DND-41 (cell line): ENCODE measurements around the gene IGF2BP2.

Experiments used
- ATAC-seq: fragments of 200-7000 bp; cut with Tn5 transposase; 3 replicates; pipeline ENCODE4 v1.9.1; 2021; ENCODE audit warnings: low read depth; ENCODE audit not compliant: insufficient read depth
- DNase-seq: peaks from one replicate; pipeline ENCODE4 v3.0.0-alpha.2; 2020
- H2AFZ ChIP-seq: 2 replicates; pipeline ENCODE4 v1.6.0; 2012; ENCODE audit warnings: low read depth, low read length
- H3K27ac ChIP-seq: 2 replicates; pipeline ENCODE4 v1.5.1; 2012; ENCODE audit warnings: low read length, inconsistent platforms
- H3K27me3 ChIP-seq: fragments of 200-600 bp; sonication (generic); 2 replicates; pipeline ENCODE4 v1.6.0; 2012; ENCODE audit warnings: low read length, mild to moderate bottlenecking, inconsistent platforms; ENCODE audit not compliant: insufficient read depth, poor library complexity
- H3K36me3 ChIP-seq: 2 replicates; pipeline ENCODE4 v1.5.1; 2012; ENCODE audit warnings: low read length, inconsistent platforms; ENCODE audit not compliant: insufficient read depth
- H3K4me1 ChIP-seq: 2 replicates; pipeline ENCODE4 v1.5.1; 2012; ENCODE audit warnings: mild to moderate bottlenecking, low read length; ENCODE audit not compliant: insufficient read depth
- H3K4me2 ChIP-seq: 2 replicates; pipeline ENCODE4 v1.6.0; 2012; ENCODE audit warnings: mild to moderate bottlenecking, moderate library complexity, low read length, inconsistent platforms; ENCODE audit not compliant: insufficient read depth
- H3K4me3 ChIP-seq, 2 experiments: fragments of 200-600 bp in 1 of 2; shearing (Covaris generic) in 1 of 2; 2 replicates each; pipeline ENCODE4 v1.5.1; 2012 to 2016; ENCODE audit warnings: inconsistent platforms in 2 of 2, low read length in 2 of 2, mild to moderate bottlenecking in 2 of 2, low read depth in 1 of 2, moderate library complexity in 1 of 2
- H3K79me2 ChIP-seq: 2 replicates; pipeline ENCODE4 v1.6.0; 2012; ENCODE audit warnings: low read length, inconsistent platforms; ENCODE audit not compliant: insufficient read depth
- H3K9ac ChIP-seq: 2 replicates; pipeline ENCODE4 v1.6.0; 2012; ENCODE audit warnings: low read depth, mild to moderate bottlenecking, inconsistent platforms, low read length, moderate library complexity
- H3K9me3 ChIP-seq: 2 replicates; pipeline ENCODE4 v1.5.1; 2012; ENCODE audit warnings: low read length, moderate library complexity, mild to moderate bottlenecking, inconsistent platforms; ENCODE audit not compliant: insufficient read depth, severe bottlenecking
- H4K20me1 ChIP-seq: 2 replicates; pipeline ENCODE4 v1.6.0; 2012; ENCODE audit warnings: low read length; ENCODE audit not compliant: insufficient read depth
- CTCF ChIP-seq: IDR thresholded peaks from 2 replicates; pipeline ENCODE4 v1.5.1; 2012; ENCODE audit warnings: borderline replicate concordance, low read length, moderate library complexity, mild to moderate bottlenecking; ENCODE audit not compliant: poor library complexity, severe bottlenecking; ENCODE audit errors: extremely low read depth
- EZH2 ChIP-seq: IDR thresholded peaks from 3 replicates; pipeline ENCODE4 v1.6.1; 2012; ENCODE audit warnings: borderline replicate concordance, low read depth, mild to moderate bottlenecking, moderate library complexity, low read length, inconsistent platforms; ENCODE audit not compliant: severe bottlenecking

Gene IGF2BP2

GRCh38 chr3:185677146-185677829 lies 147.6 kb downstream of the IGF2BP2 start:
- TF ChIP-seq CTCF (peak; percentile 69), EZH2 (no peak)
- Histone ChIP-seq H4K20me1 (no peaks in the 10 kb centered on the region), H2AFZ (no peak overlapping the region), H3K79me2 (no peaks in the 10 kb centered on the region), H3K4me3 (no peak overlapping the region), H3K9ac (no peak overlapping the region), H3K4me2 (no peak overlapping the region), H3K27me3 (peaks cover 2% of the 10 kb centered on the region), H3K9me3 (no peaks in the 10 kb centered on the region), H3K36me3 (no peaks in the 10 kb centered on the region), H3K4me1 (no peaks in the 10 kb centered on the region), H3K27ac (no peak overlapping the region)
- ATAC-seq (peak; percentile 70), DNase-seq (peak; percentile 9)

- H3K27me3 ChIP-seq, result peaks cover 8% of the 10 kb centered on the region
- H3K27ac ChIP-seq, result no peak overlapping the region
- DNase-seq, result no peak
- TF ChIP-seq EZH2, result no peak
- no peak for TF ChIP-seq CTCF
- ATAC-seq, result no peak
- H3K36me3 ChIP-seq, result no peaks in the 10 kb centered on the region
- H3K4me2 ChIP-seq, result no peak overlapping the region
- no peaks in the 10 kb centered on the region for H4K20me1 ChIP-seq
- no peaks in the 10 kb centered on the region for H3K79me2 ChIP-seq
- H2AFZ ChIP-seq, result no peak overlapping the region
- H3K9ac ChIP-seq, result no peak overlapping the region
- H3K4me1 ChIP-seq, result no peaks in the 10 kb centered on the region
- no peaks in the 10 kb centered on the region for H3K9me3 ChIP-seq
- H3K4me3 ChIP-seq, result no peak overlapping the region
Observed at GRCh38 chr3:185667574-185667973, 157.3 kb downstream of the IGF2BP2 start.

GRCh38 chr3:185663929-185664328 lies 160.9 kb downstream of the IGF2BP2 start:
- H3K36me3 ChIP-seq, result no peaks in the 10 kb centered on the region
- no peak overlapping the region for H2AFZ ChIP-seq
- TF ChIP-seq CTCF (no peak), EZH2 (no peak)
- H3K4me2 ChIP-seq, result no peak overlapping the region
- H3K4me1 ChIP-seq, result peaks cover 5% of the 10 kb centered on the region
- ATAC-seq, result no peak
- H3K27ac ChIP-seq, result no peak overlapping the region
- H3K27me3 ChIP-seq, result peaks cover 18% of the 10 kb centered on the region
- H3K9ac ChIP-seq, result no peak overlapping the region
- H3K9me3 ChIP-seq, result no peaks in the 10 kb centered on the region
- 0 out of 2 replicates have a peak, but pooled peaks cover 8% of the 10 kb centered on the region for H4K20me1 ChIP-seq
- H3K4me3 ChIP-seq, result no peak overlapping the region
- no peak for DNase-seq
- no peaks in the 10 kb centered on the region for H3K79me2 ChIP-seq
